Breast epithelium (tissue), 3 donors: Measurements from ENCODE around the gene STRADA.

Source experiments
- CTCF ChIP-seq, 3 donors: fragments of 450-650 bp; IDR thresholded peaks; one replicate each; pipeline ENCODE4 v1.5.1; 2016 to 2017; ENCODE audit warnings: antibody characterized with exemption in 3 of 3, mild to moderate bottlenecking in 3 of 3, moderate library complexity in 3 of 3
- POLR2A ChIP-seq: fragments of 450-650 bp; IDR thresholded peaks from one replicate; pipeline ENCODE4 v1.6.1; 2016; ENCODE audit warnings: antibody characterized with exemption, mild to moderate bottlenecking, moderate library complexity
- POLR2AphosphoS5 ChIP-seq, 3 donors: sonication (generic); formaldehyde crosslinking; IDR thresholded peaks; one replicate each; pipeline ENCODE4 v1.6.1; 2017; ENCODE audit warnings: antibody characterized with exemption in 3 of 3

- TF ChIP-seq POLR2AphosphoS5 (IDR thresholded peaks at IDR 0.05), result no peak
- TF ChIP-seq CTCF (IDR thresholded peaks at IDR 0.05), result no peak
- TF ChIP-seq POLR2A, result no peak
These were observed 45.5 kb upstream of the STRADA start for GRCh38 chr17:63786971-63787711.
